DMS53 treated with DMSO at 0.1 percent for 48 hours (cell line): ENCODE data around the gene PKDREJ.

Source experiments
- DNase-seq: peaks from one replicate; lab custom pipeline; 2025; ENCODE audit not compliant: unreplicated experiment; lab: John Stamatoyannopoulos, UW

Gene PKDREJ

DNA sequence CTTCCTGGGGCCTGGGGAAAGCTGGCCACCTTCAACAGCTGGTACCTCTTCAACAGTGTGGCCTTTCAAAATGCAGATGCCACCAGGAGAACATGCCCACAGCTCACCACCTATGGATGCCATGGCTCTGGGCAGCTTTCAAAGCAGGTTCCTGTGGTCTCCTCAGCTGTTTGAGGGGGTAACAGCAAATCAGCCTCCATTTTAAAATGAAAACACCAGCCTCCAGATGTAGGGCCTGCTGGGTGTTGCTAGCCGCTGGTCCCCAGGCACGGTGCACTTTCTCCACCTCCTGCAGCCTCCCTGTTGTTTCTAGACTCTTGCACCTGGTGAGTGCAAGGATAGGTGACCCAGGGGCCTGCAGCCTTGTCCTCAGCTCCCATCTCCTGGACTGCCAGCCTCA is 23.1 kb downstream of the PKDREJ start:
- no peak for DNase-seq

GRCh38 chr22:46239261-46240048 is 23.7 kb downstream of the PKDREJ start:
- no peak for DNase-seq

DNA sequence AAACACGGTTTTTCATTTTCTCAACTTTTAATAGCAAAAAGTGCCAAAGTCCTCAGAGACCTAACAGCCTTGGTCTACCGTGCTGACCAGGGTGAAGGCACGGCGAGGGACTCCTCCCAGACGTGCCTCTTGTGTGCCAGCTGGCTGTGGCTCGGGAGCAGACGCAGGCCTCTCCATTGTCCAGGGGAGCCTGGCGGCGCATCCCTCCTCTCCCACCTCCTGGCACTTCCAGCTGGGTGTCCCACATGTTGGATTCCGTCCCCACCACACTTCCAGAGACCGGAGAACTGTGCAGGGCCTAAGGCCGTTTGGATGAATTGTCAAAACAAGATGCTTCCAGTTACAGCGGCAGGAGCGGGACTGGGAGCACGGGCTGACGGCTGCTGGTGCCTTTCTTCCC is 24.6 kb downstream of the PKDREJ start:
- DNase-seq, result no peak

GRCh38 chr22:46237453-46238124 is 25.6 kb downstream of the PKDREJ start:
- no peak for DNase-seq

DNA sequence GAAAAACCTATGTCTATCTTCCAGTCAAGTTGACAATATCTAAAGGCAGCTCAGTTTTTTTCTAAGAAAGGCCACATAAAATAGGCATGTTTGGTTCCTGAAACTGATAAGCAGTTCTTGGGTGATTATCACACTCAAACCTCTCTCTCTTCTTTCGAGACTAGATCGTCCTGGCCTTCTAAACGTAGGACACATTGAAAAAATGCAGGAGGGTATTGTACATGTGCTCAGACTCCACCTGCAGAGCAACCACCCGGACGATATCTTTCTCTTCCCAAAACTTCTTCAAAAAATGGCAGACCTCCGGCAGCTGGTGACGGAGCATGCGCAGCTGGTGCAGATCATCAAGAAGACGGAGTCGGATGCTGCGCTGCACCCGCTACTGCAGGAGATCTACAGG is 28.2 kb downstream of the PKDREJ start:
- DNase-seq, result no peak

GRCh38 chr22:46233231-46233630 is 29.9 kb downstream of the PKDREJ start:
- DNase-seq, result no peak

DNA sequence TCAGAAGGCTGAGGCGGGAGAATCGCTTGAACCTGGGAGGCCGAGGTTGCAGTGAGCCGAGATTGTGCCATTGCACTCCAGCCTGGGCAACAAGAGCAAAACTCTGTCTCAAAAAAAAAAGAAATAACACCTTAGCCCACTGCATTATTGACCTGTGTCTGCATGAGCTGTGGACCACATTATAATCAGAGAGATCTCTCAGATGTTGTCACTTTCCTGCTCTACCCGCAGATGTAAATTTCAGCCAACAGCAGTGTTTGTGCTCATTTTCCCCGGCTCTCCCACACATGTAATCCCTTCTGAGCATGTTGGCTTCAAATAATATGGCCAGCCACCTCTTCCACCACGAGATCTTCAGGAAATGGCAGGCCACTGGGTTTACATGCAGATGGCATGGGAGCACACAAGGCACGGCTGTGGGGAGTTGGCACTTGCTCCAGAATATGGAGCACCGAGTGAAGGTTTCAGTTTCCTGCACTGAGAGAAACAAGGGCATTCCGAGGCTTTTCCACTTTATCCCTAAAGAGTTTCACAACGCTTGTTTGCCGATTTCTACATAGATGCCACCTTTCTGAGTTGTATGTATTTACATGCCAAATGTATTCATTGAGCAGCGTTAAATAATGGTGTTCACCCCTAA is 32.8 kb downstream of the PKDREJ start:
- DNase-seq, result no peak

- no peak for DNase-seq
Observed at GRCh38 chr22:46229701-46230100, 33.4 kb downstream of the PKDREJ start.

DNA sequence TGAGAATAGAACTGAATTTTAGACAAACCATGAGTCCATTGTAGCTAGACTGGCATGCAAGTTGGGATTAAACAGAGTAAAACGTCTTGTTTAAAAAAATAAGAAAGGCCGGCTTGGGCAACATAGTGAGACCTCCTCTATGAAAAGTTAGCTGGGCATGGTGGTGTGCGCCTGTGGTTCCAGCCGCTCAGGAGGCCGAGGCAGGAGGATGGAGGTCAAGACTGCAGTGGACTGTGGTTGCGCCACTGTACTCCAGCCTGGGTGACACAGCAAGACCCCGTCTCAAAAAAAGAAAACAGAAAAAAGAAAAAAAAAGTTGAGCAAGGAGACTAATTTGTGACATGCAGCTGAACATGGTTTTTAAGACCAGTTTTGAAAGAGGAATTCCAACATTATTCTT is 36.6 kb downstream of the PKDREJ start:
- DNase-seq, result no peak

- no peak for DNase-seq
Observed at GRCh38 chr22:46225631-46226030, 37.5 kb downstream of the PKDREJ start.

DNA sequence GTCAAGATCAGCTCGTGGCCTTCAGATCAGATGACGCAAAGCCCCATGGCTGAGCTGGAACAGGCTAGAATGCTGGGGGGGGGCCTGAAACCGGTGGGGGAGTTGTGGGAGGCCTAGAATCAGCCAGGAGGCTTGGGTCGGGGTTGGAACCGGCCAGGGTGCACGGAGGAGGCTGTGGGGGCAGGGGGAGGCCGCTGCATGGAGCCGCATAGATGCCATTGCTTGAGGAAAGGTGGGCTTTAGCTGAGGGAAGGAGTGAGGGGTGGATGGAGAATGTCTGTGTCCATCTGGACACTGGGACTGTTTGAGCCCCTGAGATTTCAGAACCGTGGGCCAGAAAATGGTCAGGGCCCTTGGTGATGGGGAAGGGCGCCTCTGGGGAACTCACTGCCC is 38.2 kb downstream of the PKDREJ start:
- DNase-seq, result no peak

DNA sequence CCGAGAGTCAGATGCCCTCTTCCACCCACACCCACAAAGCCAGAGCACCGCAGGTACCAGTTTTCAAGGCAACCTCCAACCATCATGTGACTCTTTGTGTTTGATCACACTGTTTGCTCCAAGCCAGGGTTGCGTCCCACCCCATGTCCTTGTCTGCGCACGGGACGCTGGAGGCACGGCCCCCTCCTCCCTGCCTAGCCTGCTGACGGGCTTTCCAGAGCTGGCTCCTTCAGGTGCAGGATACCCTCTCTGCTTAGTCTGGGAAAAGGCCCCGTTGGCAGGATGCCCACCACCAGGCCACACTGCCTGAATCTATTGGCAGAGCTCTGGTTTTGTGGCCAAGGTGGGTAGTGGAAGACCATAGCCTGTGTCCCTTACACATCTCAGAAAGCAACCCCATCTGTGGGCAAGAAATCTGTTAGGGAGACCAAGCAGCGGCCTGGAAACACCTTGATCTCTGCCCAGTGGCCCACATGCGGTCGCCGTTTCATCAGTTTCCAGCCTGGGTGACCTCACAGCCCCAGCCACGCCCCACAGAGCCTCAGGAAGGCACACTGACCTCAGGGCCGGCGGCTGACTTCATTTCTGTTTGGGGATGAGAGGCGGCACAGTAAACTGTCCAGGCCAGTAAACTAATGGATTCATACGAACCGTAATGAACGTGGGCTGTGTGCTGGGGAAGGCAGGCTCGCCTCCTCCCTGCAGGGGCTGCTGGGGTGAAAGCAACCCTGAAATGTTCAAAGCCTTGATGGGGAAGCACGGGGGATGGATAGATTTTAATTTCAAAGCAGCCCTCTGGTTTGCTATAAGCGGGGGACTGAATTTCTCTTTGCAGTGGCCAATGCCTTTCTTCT is 38.9 kb downstream of the PKDREJ start:
- DNase-seq, result no peak

DNA sequence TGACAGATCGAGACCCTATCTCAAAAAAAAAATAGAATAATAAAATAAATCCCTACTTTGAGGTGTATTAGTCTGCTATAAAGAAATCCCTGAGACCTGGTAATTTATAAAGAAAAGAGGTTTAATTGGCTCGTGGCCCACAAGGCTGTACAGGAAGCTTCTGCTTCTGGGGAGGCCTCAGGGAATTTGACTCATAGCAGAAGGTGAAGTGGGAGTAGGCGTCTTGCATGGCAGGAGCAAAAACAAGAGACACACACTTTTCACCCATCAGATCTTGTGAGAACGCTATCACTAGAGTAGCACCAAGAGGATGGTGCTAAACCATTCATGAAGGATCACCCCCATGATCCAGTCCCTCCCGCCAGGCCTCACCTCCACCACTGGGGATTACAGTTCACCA is 42.2 kb downstream of the PKDREJ start:
- DNase-seq, result no peak

DNA sequence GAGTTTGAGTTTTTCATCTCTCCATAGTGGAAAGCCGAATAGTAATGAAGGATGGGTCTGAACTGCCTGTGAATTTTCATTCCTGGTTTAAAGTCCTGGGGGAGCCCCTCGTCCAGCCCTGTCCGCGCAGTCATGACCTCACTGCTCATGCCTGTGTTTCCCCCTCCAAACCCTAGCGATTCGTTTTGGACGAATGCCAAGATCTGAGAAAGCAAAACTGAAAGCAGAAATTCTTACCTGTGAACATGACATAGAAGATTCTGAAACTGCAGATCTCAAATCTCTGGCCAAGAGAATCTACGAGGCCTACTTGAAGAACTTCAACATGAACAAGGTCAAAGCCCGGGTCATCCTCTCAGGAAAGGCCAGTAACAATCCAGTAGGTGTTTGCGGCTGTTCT is 43.5 kb downstream of the PKDREJ start:
- peak; percentile 17 for DNase-seq

DNA sequence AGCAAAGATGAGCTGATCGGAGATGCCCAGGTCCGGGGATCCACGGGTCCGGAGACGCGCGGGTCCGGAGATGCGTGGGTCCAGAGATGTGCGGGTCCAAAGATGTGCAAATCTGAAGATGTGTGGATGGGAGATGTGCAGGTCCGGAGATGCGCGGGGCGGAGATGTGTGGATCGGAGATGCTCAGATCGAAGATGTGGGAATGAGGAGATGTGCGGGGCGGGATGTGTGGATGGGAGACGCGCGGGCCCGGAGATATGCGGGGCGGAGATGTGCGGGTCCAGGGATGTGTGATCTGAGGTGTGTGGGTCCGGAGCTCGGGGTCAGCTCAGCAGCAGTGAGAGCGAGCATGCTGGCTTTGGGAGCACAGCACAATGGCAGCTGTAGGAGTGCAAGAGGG is 48.5 kb downstream of the PKDREJ start:
- DNase-seq, result no peak

- DNase-seq, result no peak
Observed at GRCh38 chr22:46214149-46214548, 49.0 kb downstream of the PKDREJ start.

GRCh38 chr22:46213052-46213451 is 50.1 kb downstream of the PKDREJ start:
- DNase-seq, result no peak

- DNase-seq, result no peak
Observed at GRCh38 chr22:46212195-46212594, 50.9 kb downstream of the PKDREJ start.

GRCh38 chr22:46209262-46209661 is 53.9 kb downstream of the PKDREJ start:
- DNase-seq, result no peak
